ENCODE data around the gene HNRNPH3.

HNRNPH3 gene

GRCh38 chr10:68345621-68346020 is 13.8 kb downstream of the HNRNPH3 start:
- H3K9ac ChIP-seq: no peak overlapping the region
- TF ChIP-seq CTCF (IDR thresholded peaks at IDR 0.05): no peak
- H3K4me2 ChIP-seq (ENCODE audit: low read length): no peak overlapping the region
- H2AFZ ChIP-seq: no peak overlapping the region
- no peaks in the 10 kb centered on the region for H3K4me1 ChIP-seq
- no peak overlapping the region for H3K27ac ChIP-seq
- H3K79me2 ChIP-seq: no peaks in the 10 kb centered on the region
- no peaks in the 10 kb centered on the region for H3K36me3 ChIP-seq (ENCODE audit: control insufficient read depth, insufficient read depth, low read length)
- no peak overlapping the region for H3K4me3 ChIP-seq (ENCODE audit: low read depth, low read length)
- H3K9me3 ChIP-seq (ENCODE audit: control insufficient read depth, low read length): no peaks in the 10 kb centered on the region
- H3K27me3 ChIP-seq (ENCODE audit: control insufficient read depth, insufficient read depth, low read length): no peaks in the 10 kb centered on the region

DNA sequence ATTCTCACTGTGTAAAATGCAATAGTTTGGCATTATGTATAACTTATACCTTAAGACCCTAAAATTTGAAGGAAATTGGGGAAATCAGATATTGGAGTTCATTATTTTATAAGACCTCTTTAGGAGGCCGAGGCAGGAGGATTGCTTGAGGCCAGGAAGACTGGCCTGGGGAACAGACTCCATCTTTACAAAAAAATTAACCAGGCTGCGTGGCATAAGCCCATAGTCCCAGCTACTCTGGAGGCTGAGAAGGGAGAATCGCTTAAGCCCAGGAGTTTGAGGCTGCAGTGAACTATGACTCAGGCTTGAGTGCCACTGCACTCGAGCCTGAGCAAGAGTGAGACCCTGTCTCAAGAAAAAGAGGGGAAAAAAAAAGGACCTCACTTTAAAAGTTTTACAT is 14.9 kb downstream of the HNRNPH3 start:
- no peak overlapping the region for H3K27ac ChIP-seq
- H3K36me3 ChIP-seq (ENCODE audit: control insufficient read depth, insufficient read depth, low read length): no peaks in the 10 kb centered on the region
- H3K4me2 ChIP-seq (ENCODE audit: low read length): no peak overlapping the region
- TF ChIP-seq CTCF (IDR thresholded peaks at IDR 0.05): no peak
- no peak overlapping the region for H3K9ac ChIP-seq
- H3K27me3 ChIP-seq (ENCODE audit: control insufficient read depth, insufficient read depth, low read length): no peaks in the 10 kb centered on the region
- H3K79me2 ChIP-seq: no peaks in the 10 kb centered on the region
- H3K4me3 ChIP-seq (ENCODE audit: low read depth, low read length): no peak overlapping the region
- H2AFZ ChIP-seq: no peak overlapping the region
- H3K4me1 ChIP-seq: no peaks in the 10 kb centered on the region
- no peaks in the 10 kb centered on the region for H3K9me3 ChIP-seq (ENCODE audit: control insufficient read depth, low read length)

DNA sequence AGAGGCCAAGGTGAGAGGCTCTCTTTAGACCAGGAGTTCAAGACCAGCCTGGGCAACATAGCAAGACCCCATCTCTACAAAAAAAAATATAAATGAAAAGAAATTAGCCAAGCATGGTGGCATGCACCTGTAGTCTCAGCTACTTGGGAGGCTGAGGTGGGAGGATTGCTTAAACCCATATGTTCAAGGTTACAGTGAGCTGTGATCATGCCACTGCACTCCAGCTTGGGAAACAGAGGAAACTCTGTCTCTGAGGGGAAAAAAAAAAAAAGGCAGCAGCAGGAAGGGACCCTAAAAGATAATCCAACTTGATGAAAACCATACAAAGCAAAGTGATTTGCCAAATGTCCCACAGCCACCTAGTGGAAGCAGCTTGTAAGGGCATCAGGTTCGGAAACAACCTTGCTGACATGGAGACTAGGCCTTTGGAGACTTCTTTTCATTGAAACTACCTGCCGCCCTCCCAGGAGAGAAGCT is 16.4 kb downstream of the HNRNPH3 start:
- TF ChIP-seq CTCF (IDR thresholded peaks at IDR 0.05): peak; percentile 49
- H2AFZ ChIP-seq: no peak overlapping the region
- H3K9ac ChIP-seq: no peak overlapping the region
- H3K4me1 ChIP-seq: no peaks in the 10 kb centered on the region
- H3K36me3 ChIP-seq (ENCODE audit: control insufficient read depth, insufficient read depth, low read length): no peaks in the 10 kb centered on the region
- H3K27ac ChIP-seq: no peak overlapping the region
- no peak overlapping the region for H3K4me3 ChIP-seq (ENCODE audit: low read depth, low read length)
- no peaks in the 10 kb centered on the region for H3K9me3 ChIP-seq (ENCODE audit: control insufficient read depth, low read length)
- H3K79me2 ChIP-seq: no peaks in the 10 kb centered on the region
- H3K4me2 ChIP-seq (ENCODE audit: low read length): no peak overlapping the region
- no peaks in the 10 kb centered on the region for H3K27me3 ChIP-seq (ENCODE audit: control insufficient read depth, insufficient read depth, low read length)

DNA sequence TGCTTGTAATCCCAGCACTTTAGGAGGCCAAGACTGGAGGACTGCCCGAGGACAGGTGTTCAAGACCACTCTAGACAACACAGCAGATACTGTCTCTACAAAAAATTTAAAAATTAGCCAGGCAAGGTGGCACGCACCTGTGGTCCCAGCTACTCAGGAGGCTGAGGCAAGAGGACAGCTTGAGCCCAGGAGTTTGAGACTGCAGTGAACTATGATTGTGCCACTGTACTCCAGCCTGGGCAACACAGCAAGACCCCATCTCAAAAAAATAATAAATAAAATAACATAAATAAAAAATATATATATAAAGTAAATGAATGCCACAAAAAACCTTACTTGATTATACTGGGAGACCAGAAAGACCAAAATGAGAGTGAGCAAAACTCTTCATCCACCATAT is 21.7 kb downstream of the HNRNPH3 start:
- Histone ChIP-seq H3K4me1 (no peaks in the 10 kb centered on the region), H3K4me2 (ENCODE audit: low read length) (no peak overlapping the region), H3K36me3 (ENCODE audit: control insufficient read depth, insufficient read depth, low read length) (no peaks in the 10 kb centered on the region)

More for the DNA sequence above, 21.7 kb downstream of the HNRNPH3 start:
- no peaks in the 10 kb centered on the region for H3K9me3 ChIP-seq (ENCODE audit: control insufficient read depth, low read length)
- no peak overlapping the region for H2AFZ ChIP-seq
- no peak overlapping the region for H3K27ac ChIP-seq
- no peaks in the 10 kb centered on the region for H3K79me2 ChIP-seq
- no peaks in the 10 kb centered on the region for H3K27me3 ChIP-seq (ENCODE audit: control insufficient read depth, insufficient read depth, low read length)
- no peak for TF ChIP-seq CTCF (IDR thresholded peaks at IDR 0.05)
- H3K4me3 ChIP-seq (ENCODE audit: low read depth, low read length): no peak overlapping the region
- no peak overlapping the region for H3K9ac ChIP-seq
